HepG2 (cell line): ENCODE results near the gene TMEM53. TPM values are rescaled to one million over a fixed set of nuclear protein-coding genes. Genes with fewer than 3 reads are reported as not detected.

Experiments used
- CENPBD1 ChIP-seq: sonication (generic); formaldehyde crosslinking; IDR thresholded peaks from 2 replicates; pipeline ENCODE4 v1.8.0; 2022; ENCODE audit warnings: missing genetic modification reagents, low read depth, mild to moderate bottlenecking, borderline replicate concordance
- CSRNP2 ChIP-seq: sonication (generic); formaldehyde crosslinking; conservative IDR thresholded peaks from 2 replicates; pipeline ENCODE4 v1.8.0; 2022; ENCODE audit warnings: low read depth, missing genetic modification reagents
- HINFP ChIP-seq: sonication (generic); formaldehyde crosslinking; IDR thresholded peaks from 2 replicates; pipeline ENCODE4 v1.4.0; 2020; ENCODE audit warnings: low read depth, mild to moderate bottlenecking, missing genetic modification reagents
- NCOA2 ChIP-seq: sonication (generic); formaldehyde crosslinking; IDR thresholded peaks from 2 replicates; pipeline ENCODE4 v1.8.0; 2022; ENCODE audit warnings: inconsistent platforms
- PBX2 ChIP-seq: IDR thresholded peaks from 2 replicates; pipeline ENCODE4 v1.6.1; 2016; ENCODE audit warnings: control low read depth
- REPIN1 ChIP-seq: sonication (generic); formaldehyde crosslinking; IDR thresholded peaks from 2 replicates; pipeline ENCODE4 v1.8.0; 2022; ENCODE audit warnings: missing genetic modification reagents, low read depth, mild to moderate bottlenecking, borderline replicate concordance
- STAT5B ChIP-seq: sonication (generic); formaldehyde crosslinking; IDR thresholded peaks from 2 replicates; pipeline ENCODE4 v1.4.0; 2020; ENCODE audit warnings: missing genetic modification reagents
- TIGD3 ChIP-seq: sonication (generic); formaldehyde crosslinking; IDR thresholded peaks from 2 replicates; pipeline ENCODE4 v1.5.1; 2020; ENCODE audit warnings: mild to moderate bottlenecking, missing genetic modification reagents, borderline replicate concordance
- ZNF432 ChIP-seq: sonication (generic); formaldehyde crosslinking; IDR thresholded peaks from 2 replicates; pipeline ENCODE4 v1.5.0; 2020; ENCODE audit warnings: missing genetic modification reagents, mild to moderate bottlenecking, borderline replicate concordance
- ZNF549 ChIP-seq: sonication (generic); formaldehyde crosslinking; IDR thresholded peaks from 2 replicates; pipeline ENCODE4 v1.5.0; 2020; ENCODE audit warnings: missing genetic modification reagents
- ZNF878 ChIP-seq: sonication (generic); formaldehyde crosslinking; IDR thresholded peaks from 2 replicates; pipeline ENCODE4 v1.8.1; 2023; ENCODE audit warnings: mild to moderate bottlenecking, missing genetic modification reagents, moderate library complexity
- polyA plus RNA-seq, 8 experiments: library from polyadenylated mRNA; depleted of rRNA in 3 of 8; stranded (reverse) in 7 of 8; unstranded in 1 of 8; fragments of >200 nt; fragmentation: Illumina TruSeq in 4 of 8; extraction: Trizol in 4 of 8; gene quantifications; 2 replicates each; pipeline versions ENCODE4 v1.2.1 to v1.2.3, GENCODE V29; 2011 to 2016; ENCODE audit warnings: low read depth in 4 of 8, missing spikeins in 1 of 8, mixed read lengths in 1 of 8; ENCODE audit not compliant: insufficient read depth in 1 of 8
- total RNA-seq, 5 experiments: library from RNA; depleted of rRNA; stranded (reverse); fragments of >200 nt; fragmentation: Illumina TruSeq; extraction: Trizol; gene quantifications; 2 replicates each; pipeline ENCODE4 v1.2.3, GENCODE V29; 2016; ENCODE audit warnings: low read depth in 1 of 5
- TF ChIP-seq, protein P1 (sequence below): IDR thresholded peaks from 2 replicates; pipeline ENCODE4 v1.6.1; 2016; ENCODE audit warnings: low read depth, missing genetic modification reagents, missing compliant biosample characterization

The TMEM53 gene
- total and polyA plus RNA-seq, 2 of the 13 experiments (the other 11 are each of a cell fraction or from before 2014, with no cell fraction given) = 12.6 to 20.2 TPM

DNA sequence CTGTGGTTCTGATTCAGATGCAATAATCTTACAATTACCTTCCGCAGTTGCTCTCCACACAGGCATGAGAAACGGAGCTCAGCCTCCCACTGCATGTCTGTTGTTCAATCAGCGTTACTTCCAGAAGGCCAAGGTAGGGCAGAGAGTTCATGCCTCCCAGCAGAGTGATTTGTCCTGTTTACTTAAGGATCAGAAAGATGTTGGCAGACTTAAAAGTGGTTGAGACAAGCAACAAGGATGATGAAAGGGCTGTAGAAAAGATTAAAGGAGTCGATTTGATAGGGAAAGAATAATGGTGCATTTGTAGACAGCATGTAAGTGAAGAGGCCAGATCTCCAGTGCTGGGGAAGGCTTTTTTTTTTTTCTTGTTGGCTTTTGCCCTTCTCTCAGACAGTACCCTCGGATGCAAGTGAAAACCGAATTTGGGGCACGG lies 26.9 kb upstream of the TMEM53 start (continued):
- TF ChIP-seq, protein P1, sequence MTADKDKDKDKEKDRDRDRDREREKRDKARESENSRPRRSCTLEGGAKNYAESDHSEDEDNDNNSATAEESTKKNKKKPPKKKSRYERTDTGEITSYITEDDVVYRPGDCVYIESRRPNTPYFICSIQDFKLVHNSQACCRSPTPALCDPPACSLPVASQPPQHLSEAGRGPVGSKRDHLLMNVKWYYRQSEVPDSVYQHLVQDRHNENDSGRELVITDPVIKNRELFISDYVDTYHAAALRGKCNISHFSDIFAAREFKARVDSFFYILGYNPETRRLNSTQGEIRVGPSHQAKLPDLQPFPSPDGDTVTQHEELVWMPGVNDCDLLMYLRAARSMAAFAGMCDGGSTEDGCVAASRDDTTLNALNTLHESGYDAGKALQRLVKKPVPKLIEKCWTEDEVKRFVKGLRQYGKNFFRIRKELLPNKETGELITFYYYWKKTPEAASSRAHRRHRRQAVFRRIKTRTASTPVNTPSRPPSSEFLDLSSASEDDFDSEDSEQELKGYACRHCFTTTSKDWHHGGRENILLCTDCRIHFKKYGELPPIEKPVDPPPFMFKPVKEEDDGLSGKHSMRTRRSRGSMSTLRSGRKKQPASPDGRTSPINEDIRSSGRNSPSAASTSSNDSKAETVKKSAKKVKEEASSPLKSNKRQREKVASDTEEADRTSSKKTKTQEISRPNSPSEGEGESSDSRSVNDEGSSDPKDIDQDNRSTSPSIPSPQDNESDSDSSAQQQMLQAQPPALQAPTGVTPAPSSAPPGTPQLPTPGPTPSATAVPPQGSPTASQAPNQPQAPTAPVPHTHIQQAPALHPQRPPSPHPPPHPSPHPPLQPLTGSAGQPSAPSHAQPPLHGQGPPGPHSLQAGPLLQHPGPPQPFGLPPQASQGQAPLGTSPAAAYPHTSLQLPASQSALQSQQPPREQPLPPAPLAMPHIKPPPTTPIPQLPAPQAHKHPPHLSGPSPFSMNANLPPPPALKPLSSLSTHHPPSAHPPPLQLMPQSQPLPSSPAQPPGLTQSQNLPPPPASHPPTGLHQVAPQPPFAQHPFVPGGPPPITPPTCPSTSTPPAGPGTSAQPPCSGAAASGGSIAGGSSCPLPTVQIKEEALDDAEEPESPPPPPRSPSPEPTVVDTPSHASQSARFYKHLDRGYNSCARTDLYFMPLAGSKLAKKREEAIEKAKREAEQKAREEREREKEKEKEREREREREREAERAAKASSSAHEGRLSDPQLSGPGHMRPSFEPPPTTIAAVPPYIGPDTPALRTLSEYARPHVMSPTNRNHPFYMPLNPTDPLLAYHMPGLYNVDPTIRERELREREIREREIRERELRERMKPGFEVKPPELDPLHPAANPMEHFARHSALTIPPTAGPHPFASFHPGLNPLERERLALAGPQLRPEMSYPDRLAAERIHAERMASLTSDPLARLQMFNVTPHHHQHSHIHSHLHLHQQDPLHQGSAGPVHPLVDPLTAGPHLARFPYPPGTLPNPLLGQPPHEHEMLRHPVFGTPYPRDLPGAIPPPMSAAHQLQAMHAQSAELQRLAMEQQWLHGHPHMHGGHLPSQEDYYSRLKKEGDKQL = peak; percentile 69; the same call in 1 of the 2 replicates
- no peak for TF ChIP-seq ZNF432 (CRISPR knock-in tag)
- TF ChIP-seq CSRNP2 (CRISPR knock-in tag) = no peak
- TF ChIP-seq CENPBD1 (CRISPR knock-in tag) = no peak
- TF ChIP-seq STAT5B (CRISPR knock-in tag) = no peak
- peak; percentile 64; the same call in 1 of the 2 replicates for TF ChIP-seq REPIN1 (CRISPR knock-in tag)
- TF ChIP-seq TIGD3 (CRISPR knock-in tag) = no peak
- no peak for TF ChIP-seq ZNF549 (CRISPR knock-in tag)
- TF ChIP-seq PBX2 (CRISPR knock-in tag) = no peak
- TF ChIP-seq ZNF878 (CRISPR knock-in tag) = peak; percentile 30
- peak; percentile 87 for TF ChIP-seq NCOA2
- TF ChIP-seq HINFP (CRISPR knock-in tag) = no peak
